GM23248 (cell line): Measurements from ENCODE around the gene HIF1AN.

Experiments used
- EZH2 ChIP-seq: fragments of 200-600 bp; sonication (generic); IDR thresholded peaks from 2 replicates; pipeline ENCODE4 v1.6.1; 2018; ENCODE audit warnings: antibody characterized with exemption, mild to moderate bottlenecking; ENCODE audit not compliant: insufficient read depth, poor library complexity, severe bottlenecking
- EZH2phosphoT487 ChIP-seq: fragments of 200-600 bp; sonication (generic); IDR thresholded peaks from 2 replicates; pipeline ENCODE4 v1.6.1; 2018; ENCODE audit warnings: antibody characterized with exemption, moderate library complexity, mild to moderate bottlenecking, low read depth; ENCODE audit not compliant: insufficient read depth

GRCh38 chr10:100506596-100507356, 29.0 kb upstream of the HIF1AN start:
- no peak for TF ChIP-seq EZH2
- TF ChIP-seq EZH2phosphoT487, result no peak
